HCT116 (cell line): Measurements from ENCODE around the gene TADA2B. TPM values are rescaled to one million over a fixed set of nuclear protein-coding genes. Genes with fewer than 3 reads are reported as not detected.
A peak's percentile ranks its signal among the peaks of the same experiment; 100 is the strongest.

Source experiments
- ATAC-seq: fragments of 200-7000 bp; cut with Tn5 transposase; 2 replicates; pipeline ENCODE4 v1.9.1; 2020; ENCODE audit warnings: mild to moderate bottlenecking, moderate library complexity
- BruUV-seq: library from RNA; stranded (reverse); fragments of 400-500 nt; replicated peaks from 2 replicates; lab custom pipeline; 2021; lab: Mats Ljungman, UMichigan
- CTCF ChIA-PET: fragments of 300-600 bp; sonication (Branson Sonifier 250); formaldehyde crosslinking; loops from one replicate; lab custom pipeline; 2021; ENCODE audit warnings: antibody characterized with exemption; lab: Charles Lee
- POLR2A ChIA-PET: fragments of 300-600, 350-600 bp; sonication (Branson Sonifier 250); formaldehyde crosslinking; loops from one replicate; lab custom pipeline; 2021; ENCODE audit warnings: antibody characterized with exemption; lab: Charles Lee
- RAD21 ChIA-PET, 2 experiments: fragments of 300-600 bp; sonication (Branson Sonifier 250); formaldehyde crosslinking; loops; one replicate each; lab custom pipeline; 2023; ENCODE audit warnings: low total read pairs in 2 of 2; ENCODE audit not compliant: uncharacterized antibody in 2 of 2, unreplicated experiment in 2 of 2, low non-redundant PET in 1 of 2; lab: Charles Lee
- DNase-seq: peaks from one replicate; pipeline ENCODE4 v3.0.0-alpha.2; 2010; ENCODE audit warnings: low read depth, low spot score
- H2AFZ ChIP-seq: fragments of 200-600 bp; shearing (Covaris generic), sonication (generic); 2 replicates; pipeline ENCODE4 v1.6.1; 2017; ENCODE audit warnings: low read depth, mixed run types, mixed read lengths, antibody characterized with exemption, low read length; ENCODE audit not compliant: poor library complexity, severe bottlenecking
- H3K27ac ChIP-seq: 2 replicates; pipeline ENCODE4 v1.5.1; 2012; ENCODE audit warnings: low read depth, low read length
- H3K27me3 ChIP-seq: fragments of 200-600 bp; sonication (generic); 2 replicates; pipeline ENCODE4 v1.6.1; 2016; ENCODE audit warnings: mixed run types, low read length, mixed read lengths; ENCODE audit not compliant: insufficient read depth
- H3K36me3 ChIP-seq, 2 experiments: fragments of 200-500 bp in 1 of 2; fragments of 200-600 bp in 1 of 2; sonication (Bioruptor generic) in 1 of 2; sonication (generic) in 1 of 2; 2 replicates each; pipeline versions ENCODE4 v1.5.1 to v1.6.1; 2014 to 2016; ENCODE audit warnings: low read length in 2 of 2, inconsistent platforms in 1 of 2, mixed read lengths in 1 of 2, mixed run types in 1 of 2; ENCODE audit not compliant: insufficient read depth in 2 of 2, control insufficient read depth in 1 of 2
- H3K4me1 ChIP-seq, 2 experiments: fragments of 200-600 bp in 1 of 2; sonication (generic) in 1 of 2; 2 replicates each; pipeline versions ENCODE4 v1.5.1 to v1.6.1; 2012 to 2017; ENCODE audit warnings: low read length in 2 of 2, inconsistent platforms in 1 of 2, mild to moderate bottlenecking in 1 of 2, mixed read lengths in 1 of 2, mixed run types in 1 of 2, moderate library complexity in 1 of 2; ENCODE audit not compliant: insufficient read depth in 2 of 2, control insufficient read depth in 1 of 2
- H3K4me2 ChIP-seq: fragments of 200-600 bp; sonication (generic); 2 replicates; pipeline ENCODE4 v1.6.1; 2017; ENCODE audit warnings: mixed run types, low read length, mixed read lengths
- H3K4me3 ChIP-seq, 2 experiments: fragments of 200-600 bp in 1 of 2; sonication (generic) in 1 of 2; replicated peaks in 1 of 2; 2 replicates each; pipeline ENCODE4 v1.5.1; 2011 to 2016; ENCODE audit warnings: low read length in 2 of 2, control low read depth in 1 of 2, low read depth in 1 of 2, mild to moderate bottlenecking in 1 of 2, mixed read lengths in 1 of 2, mixed run types in 1 of 2
- H3K79me2 ChIP-seq: fragments of 200-600 bp; sonication (generic); 2 replicates; pipeline ENCODE4 v1.6.1; 2017; ENCODE audit warnings: mild to moderate bottlenecking, mixed run types, low read length, moderate library complexity, mixed read lengths; ENCODE audit not compliant: insufficient read depth
- H3K9ac ChIP-seq: fragments of 200-600 bp; sonication (generic); 2 replicates; pipeline ENCODE4 v1.6.1; 2016; ENCODE audit warnings: low read length, mixed read lengths
- H3K9me2 ChIP-seq: fragments of 200-600 bp; sonication (generic), shearing (Covaris generic); 2 replicates; pipeline ENCODE4 v1.6.1; 2017; ENCODE audit warnings: mixed run types, mild to moderate bottlenecking, moderate library complexity; ENCODE audit not compliant: insufficient read depth
- H3K9me3 ChIP-seq, 2 experiments: fragments of 200-500 bp in 1 of 2; fragments of 200-600 bp in 1 of 2; sonication (Bioruptor generic) in 1 of 2; sonication (generic) in 1 of 2; 2 replicates each; pipeline ENCODE4 v1.6.1; 2014 to 2017; ENCODE audit warnings: low read length in 2 of 2, mixed read lengths in 2 of 2, inconsistent platforms in 1 of 2, low read depth in 1 of 2, mild to moderate bottlenecking in 1 of 2, mixed run types in 1 of 2, moderate library complexity in 1 of 2; ENCODE audit not compliant: control insufficient read depth in 1 of 2, insufficient read depth in 1 of 2
- H4K20me1 ChIP-seq: fragments of 200-600 bp; sonication (generic), shearing (Covaris generic); 2 replicates; pipeline ENCODE4 v1.6.1; 2017; ENCODE audit warnings: mixed run types, mild to moderate bottlenecking, moderate library complexity; ENCODE audit not compliant: insufficient read depth
- ATF3 ChIP-seq: IDR thresholded peaks from 2 replicates; pipeline ENCODE4 v1.6.1; 2012
- CEBPB ChIP-seq: IDR thresholded peaks from 2 replicates; pipeline ENCODE4 v1.6.1; 2012; ENCODE audit warnings: low read depth
- JUND ChIP-seq: IDR thresholded peaks from 2 replicates; pipeline ENCODE4 v1.6.1; 2012
- MAX ChIP-seq: IDR thresholded peaks from 2 replicates; pipeline ENCODE4 v1.6.1; 2012
- POLR2AphosphoS5 ChIP-seq: IDR thresholded peaks from 2 replicates; pipeline ENCODE4 v1.6.1; 2011; ENCODE audit warnings: mild to moderate bottlenecking, low read depth, low read length, moderate library complexity
- SP1 ChIP-seq: IDR thresholded peaks from 2 replicates; pipeline ENCODE4 v1.6.1; 2012; ENCODE audit warnings: low read depth
- TCF7L2 ChIP-seq: IDR thresholded peaks from 2 replicates; pipeline ENCODE4 v1.7.0; 2011; ENCODE audit warnings: borderline replicate concordance, inconsistent platforms; ENCODE audit not compliant: insufficient read depth, insufficient read length; ENCODE audit errors: extremely low read depth
- ZFX ChIP-seq: fragments of 450-650 bp; IDR thresholded peaks from 2 replicates; pipeline ENCODE4 v1.6.1; 2017
- intact Hi-C: fragments of 100-400 bp; cut with micrococcal nuclease; formaldehyde crosslinking; loops from 2 replicates; pipeline ENCODE4 v1.10.0; 2022
- total RNA-seq: library from RNA; stranded (reverse); gene quantifications from one replicate; pipeline ENCODE4 v1.2.1, GENCODE V29; 2021; ENCODE audit not compliant: unreplicated experiment
- TF ChIP-seq, protein P1 (sequence below): IDR thresholded peaks from 2 replicates; pipeline ENCODE4 v1.6.1; 2011; ENCODE audit warnings: mild to moderate bottlenecking, low read length, moderate library complexity; ENCODE audit not compliant: insufficient replicate concordance; ENCODE audit errors: extremely low read depth

Gene TADA2B
- total RNA-seq, 1 experiment from 2014 or later: 13.4 TPM

DNA sequence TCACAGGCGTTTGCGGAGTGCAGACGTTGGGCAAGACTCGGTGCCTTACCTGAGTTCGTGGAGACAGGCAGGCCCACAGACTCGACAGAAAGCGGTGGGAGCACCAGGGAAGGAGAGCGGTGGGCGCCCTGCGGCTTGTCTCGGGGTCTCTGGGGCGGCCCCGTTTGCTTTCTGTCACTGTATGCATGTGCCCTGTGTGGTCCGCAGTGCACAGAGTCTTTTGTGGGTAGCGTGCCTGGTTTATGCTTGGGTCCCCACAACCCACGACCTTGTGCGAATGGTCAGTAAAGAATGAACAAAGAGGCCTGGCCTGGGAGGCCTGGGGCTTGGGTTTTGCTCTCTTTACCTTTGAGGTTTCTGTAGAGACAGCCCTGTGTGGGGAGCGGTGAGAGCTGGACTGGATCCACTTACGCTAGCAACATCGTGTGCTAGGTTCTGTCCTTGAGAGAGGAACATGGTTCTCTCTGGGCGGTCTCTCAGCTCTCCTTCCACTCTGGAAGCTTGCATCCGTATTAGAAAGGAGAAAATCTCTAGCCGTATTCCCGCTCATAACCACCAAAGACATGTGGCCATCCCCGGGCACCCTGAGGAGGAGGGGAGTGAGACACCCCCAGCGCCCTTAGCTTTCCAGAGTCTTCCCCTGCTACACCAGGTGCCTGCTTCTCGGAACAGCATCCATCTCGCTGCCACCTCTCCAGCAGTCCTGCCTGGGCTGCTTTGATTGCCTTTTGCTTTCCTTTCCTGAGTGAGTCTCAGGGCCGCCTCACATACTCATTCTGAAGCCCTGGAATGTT is 1.2 kb downstream of the TADA2B start:
- Histone ChIP-seq H3K4me2 (peak overlapping the region; percentile 95), H3K79me2 (peaks cover 48% of the 10 kb centered on the region), H2AFZ (no peak overlapping the region), H4K20me1 (no peaks in the 10 kb centered on the region), H3K4me3 (peak overlapping the region; percentile 69 to 94), H3K36me3 (no peaks in the 10 kb centered on the region), H3K27ac (peak overlapping the region; percentile 84), H3K27me3 (no peaks in the 10 kb centered on the region), H3K9me3 (no peaks in the 10 kb centered on the region), H3K9ac (peak overlapping the region; percentile 92), H3K4me1 (peaks cover 12 to 22% of the 10 kb centered on the region in 2 experiments; a peak in 2 of 4 replicates), H3K9me2 (no peaks in the 10 kb centered on the region)
- ChIA-PET POLR2A (interaction anchor here (2.2 kb wide), 1 partner anchor 135 kb away, joined by 5 read pairs; the partner anchor contains the start of gene TBC1D14), CTCF (no interaction called here), RAD21 (no interaction called here)
- ATAC-seq (no peak), DNase-seq (no peak)
- intact Hi-C loops: no loop called here
- TF ChIP-seq ATF3: no peak
- no peak for TF ChIP-seq ZFX
- TF ChIP-seq MAX: no peak
- no peak for TF ChIP-seq TCF7L2
- BruUV-seq: no TSS peak

- Histone ChIP-seq H3K9ac (no peak overlapping the region), H2AFZ (no peak overlapping the region), H4K20me1 (no peaks in the 10 kb centered on the region), H3K79me2 (peaks cover 52% of the 10 kb centered on the region), H3K4me2 (no peak overlapping the region), H3K9me3 (no peaks in the 10 kb centered on the region), H3K4me1 (peaks cover 12 to 22% of the 10 kb centered on the region in 2 experiments; a peak in 2 of 4 replicates), H3K36me3 (no peaks in the 10 kb centered on the region), H3K27me3 (no peaks in the 10 kb centered on the region), H3K27ac (no peak overlapping the region), H3K4me3 (no peak overlapping the region), H3K9me2 (no peaks in the 10 kb centered on the region)
- no TSS peak for BruUV-seq
- TF ChIP-seq CEBPB: no peak
- no peak for TF ChIP-seq SP1
- no peak for TF ChIP-seq JUND
- TF ChIP-seq, protein P1, sequence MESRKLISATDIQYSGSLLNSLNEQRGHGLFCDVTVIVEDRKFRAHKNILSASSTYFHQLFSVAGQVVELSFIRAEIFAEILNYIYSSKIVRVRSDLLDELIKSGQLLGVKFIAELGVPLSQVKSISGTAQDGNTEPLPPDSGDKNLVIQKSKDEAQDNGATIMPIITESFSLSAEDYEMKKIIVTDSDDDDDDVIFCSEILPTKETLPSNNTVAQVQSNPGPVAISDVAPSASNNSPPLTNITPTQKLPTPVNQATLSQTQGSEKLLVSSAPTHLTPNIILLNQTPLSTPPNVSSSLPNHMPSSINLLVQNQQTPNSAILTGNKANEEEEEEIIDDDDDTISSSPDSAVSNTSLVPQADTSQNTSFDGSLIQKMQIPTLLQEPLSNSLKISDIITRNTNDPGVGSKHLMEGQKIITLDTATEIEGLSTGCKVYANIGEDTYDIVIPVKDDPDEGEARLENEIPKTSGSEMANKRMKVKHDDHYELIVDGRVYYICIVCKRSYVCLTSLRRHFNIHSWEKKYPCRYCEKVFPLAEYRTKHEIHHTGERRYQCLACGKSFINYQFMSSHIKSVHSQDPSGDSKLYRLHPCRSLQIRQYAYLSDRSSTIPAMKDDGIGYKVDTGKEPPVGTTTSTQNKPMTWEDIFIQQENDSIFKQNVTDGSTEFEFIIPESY: no peak
- TF ChIP-seq POLR2AphosphoS5: no peak
- ChIA-PET RAD21 (interaction anchor here in 1 of 2 experiments (0.6 kb wide), 1 partner anchor 572 kb away, joined by 6 read pairs; no protein-coding TSS in a partner anchor), POLR2A (no interaction called here), CTCF (no interaction called here)
- ATAC-seq (no peak), DNase-seq (no peak)
- intact Hi-C loops: no loop called here
Observed at GRCh38 chr4:7045553-7045952, 2.4 kb downstream of the TADA2B start.
